GM10266 (cell line): ENCODE data around the gene ZNF536.

ENCODE experiments used
- DNase-seq: peaks from one replicate; pipeline ENCODE4 v3.0.0; 2012; ENCODE audit errors: extremely low spot score
- CTCF ChIP-seq: IDR thresholded peaks from 2 replicates; pipeline ENCODE4 v1.5.1; 2012; ENCODE audit warnings: mild to moderate bottlenecking, low read depth; ENCODE audit not compliant: control insufficient read depth, insufficient read depth; ENCODE audit errors: missing control alignments

The ZNF536 gene

DNA sequence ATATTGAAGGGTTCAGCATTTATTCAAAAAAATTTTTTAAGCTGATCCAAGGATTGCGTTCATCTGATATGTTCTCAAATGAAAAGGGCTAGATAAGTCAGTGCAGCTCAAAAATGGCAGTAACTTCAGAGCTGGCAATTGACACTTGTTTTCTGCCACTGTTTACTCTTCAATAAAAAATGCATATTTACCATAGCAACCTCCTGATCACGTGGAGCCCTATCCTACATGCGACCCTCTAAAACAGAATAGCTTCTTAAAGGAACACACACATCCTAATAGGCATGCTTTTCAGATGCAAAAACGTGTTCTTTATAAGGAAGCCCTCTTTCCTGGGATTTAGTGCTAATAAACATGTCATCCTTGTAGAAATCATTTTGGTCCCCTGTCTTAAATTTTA is 150.2 kb downstream of the ZNF536 start:
- no peak for TF ChIP-seq CTCF
- no peak for DNase-seq

GRCh38 chr19:30523791-30524190 is 151.6 kb downstream of the ZNF536 start:
- TF ChIP-seq CTCF: no peak
- DNase-seq: no peak

GRCh38 chr19:30525383-30525782 is 153.2 kb downstream of the ZNF536 start:
- TF ChIP-seq CTCF: no peak
- no peak for DNase-seq

GRCh38 chr19:30528919-30529318 is 156.7 kb downstream of the ZNF536 start:
- no peak for DNase-seq
- no peak for TF ChIP-seq CTCF

- DNase-seq: no peak
- no peak for TF ChIP-seq CTCF
Observed at GRCh38 chr19:30529876-30530275, 157.7 kb downstream of the ZNF536 start.

GRCh38 chr19:30530751-30531150 is 158.6 kb downstream of the ZNF536 start:
- DNase-seq: no peak
- no peak for TF ChIP-seq CTCF

GRCh38 chr19:30535011-30535410 is 162.8 kb downstream of the ZNF536 start:
- DNase-seq: no peak
- TF ChIP-seq CTCF: no peak
